G401.6 (cell line): Measurements from ENCODE around the gene CENPO.
"Not testable (repeated sequence)": the region's sequence is repeated elsewhere in the genome, so short reads cannot be mapped to it uniquely, and the experiment has no call there.

Source experiments
- FAIRE-seq: peaks from 2 replicates; lab custom pipeline; 2012; peaks lifted over from hg19 to GRCh38; lab: Jason Lieb, UNC

The CENPO gene

GRCh38 chr2:24791452-24791851 is 1.8 kb upstream of the CENPO start:
- FAIRE-seq = no peak

DNA sequence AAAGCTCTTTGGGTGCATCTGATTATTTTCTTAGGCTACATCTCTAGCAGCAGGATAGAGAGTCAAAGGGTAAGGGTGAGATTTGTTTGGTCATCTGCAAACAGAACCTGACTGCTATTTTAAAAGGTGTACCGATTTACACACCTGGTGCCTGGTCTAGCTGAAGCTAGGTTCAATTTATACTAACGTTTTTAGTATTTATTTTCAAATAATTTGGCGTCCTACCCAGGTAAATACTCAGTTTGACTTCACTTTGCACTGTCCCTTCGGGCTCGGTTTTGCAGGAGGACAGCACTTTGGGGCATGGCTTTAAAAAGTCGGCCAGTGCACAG is 717 bp upstream of the CENPO start:
- no peak for FAIRE-seq

GRCh38 chr2:24793761-24794435 is 673 bp downstream of the CENPO start:
- FAIRE-seq = no peak

DNA sequence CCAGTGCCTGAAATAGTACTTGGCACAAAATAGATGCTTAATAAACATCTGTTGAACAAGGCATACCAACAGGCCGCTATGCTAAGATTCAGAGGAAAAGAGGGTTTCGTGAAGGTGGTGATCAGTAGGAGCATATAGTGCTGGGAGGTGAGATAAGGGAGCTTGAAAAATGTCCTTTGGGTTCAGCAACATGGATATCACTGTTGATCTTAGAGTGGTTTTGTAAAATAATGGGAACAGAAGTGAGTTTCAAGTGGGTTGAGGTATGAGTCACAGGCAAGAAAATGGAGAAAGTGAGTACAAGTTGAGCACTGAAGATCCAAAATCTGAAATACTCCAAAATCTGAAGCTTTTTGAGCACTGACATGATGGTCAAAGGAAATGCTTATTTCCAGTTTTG is 4.4 kb downstream of the CENPO start:
- FAIRE-seq = no peak

DNA sequence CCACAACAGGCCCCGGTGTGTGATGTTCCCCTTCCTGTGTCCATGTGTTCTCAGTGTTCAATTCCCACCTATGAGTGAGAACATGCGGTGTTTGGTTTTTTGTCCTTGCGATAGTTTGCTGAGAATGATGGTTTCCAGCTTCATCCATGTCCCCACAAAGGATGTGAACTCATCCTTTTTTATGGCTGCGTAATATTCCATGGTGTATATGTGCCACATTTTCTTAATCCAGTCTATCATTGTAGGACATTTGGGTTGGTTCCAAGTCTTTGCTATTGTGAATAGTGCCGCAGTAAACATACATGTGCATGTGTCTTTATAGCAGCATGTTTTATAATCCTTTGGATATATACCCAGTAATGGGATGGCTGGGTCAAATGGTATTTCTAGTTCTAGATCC is 7.3 kb downstream of the CENPO start:
- not testable (repeated sequence) for FAIRE-seq

GRCh38 chr2:24805811-24806660 is 12.8 kb downstream of the CENPO start:
- FAIRE-seq = not testable (repeated sequence)

GRCh38 chr2:24806661-24807036 is 13.4 kb downstream of the CENPO start:
- no peak for FAIRE-seq

- FAIRE-seq = peak; percentile 69
Measured at GRCh38 chr2:24809316-24810007, 16.2 kb downstream of the CENPO start.

DNA sequence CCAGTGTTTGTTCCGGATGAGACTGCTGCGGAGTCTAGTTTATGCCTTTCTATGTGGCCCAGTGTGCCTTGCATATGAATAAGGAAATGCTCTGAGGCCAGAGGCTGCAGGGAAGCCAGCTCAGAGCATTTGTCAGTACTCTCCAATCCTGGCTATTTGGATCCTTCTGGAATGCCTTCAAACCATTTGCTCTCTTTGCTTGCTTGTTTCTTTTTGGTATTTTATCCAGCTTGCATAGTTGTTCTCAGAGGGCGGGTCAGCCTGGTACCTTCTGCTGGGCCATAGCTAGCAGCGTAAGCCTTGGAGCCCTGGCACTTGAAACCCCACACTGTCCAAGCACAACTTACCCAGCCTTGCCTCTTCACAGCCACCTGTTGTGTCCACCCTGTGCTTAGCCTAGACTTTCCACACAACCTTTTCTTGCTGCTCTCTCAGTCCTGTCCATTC is 20.5 kb downstream of the CENPO start:
- no peak for FAIRE-seq

GRCh38 chr2:24814516-24814915 is 21.3 kb downstream of the CENPO start:
- FAIRE-seq = no peak

DNA sequence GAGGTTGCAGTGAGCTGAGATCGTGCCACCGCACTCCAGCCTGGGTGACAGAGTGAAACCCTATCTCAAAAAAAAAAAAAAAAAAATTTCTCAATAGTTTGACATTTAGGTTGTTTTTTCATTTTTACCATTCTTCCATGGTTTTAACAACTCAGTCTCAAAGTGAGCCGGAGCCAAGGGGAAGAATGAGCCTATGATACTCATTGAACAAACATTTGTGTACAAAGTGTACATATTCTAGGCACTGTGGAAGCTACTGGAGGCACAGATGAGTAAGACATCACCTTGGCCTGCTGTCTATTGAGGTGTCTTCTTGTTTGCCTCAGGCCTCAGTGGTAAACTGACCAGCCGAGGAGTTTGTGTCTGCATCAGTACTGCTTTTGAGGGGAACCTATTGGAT is 21.9 kb downstream of the CENPO start:
- FAIRE-seq = no peak

DNA sequence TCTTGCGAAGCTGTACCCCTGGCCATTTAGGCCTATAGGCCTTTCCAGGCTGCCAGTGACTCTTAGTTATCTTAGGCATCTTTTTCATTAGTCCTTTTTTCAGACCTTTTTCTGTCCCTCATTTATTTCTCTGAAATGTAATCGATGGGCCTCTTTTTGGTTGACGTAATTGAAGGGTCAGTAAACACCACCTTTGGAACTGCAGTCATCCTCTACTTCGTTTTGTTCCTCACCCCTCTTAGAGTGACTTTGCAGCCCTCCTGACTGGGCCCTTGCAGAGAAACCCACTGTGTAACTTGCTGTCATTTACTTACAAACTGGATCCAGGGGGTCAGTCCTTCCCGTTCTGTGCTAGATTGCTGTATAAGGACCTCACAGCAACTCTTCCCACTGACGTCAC is 23.2 kb downstream of the CENPO start:
- no peak for FAIRE-seq

- FAIRE-seq = no peak
Measured at GRCh38 chr2:24816884-24817283, 23.7 kb downstream of the CENPO start.

DNA sequence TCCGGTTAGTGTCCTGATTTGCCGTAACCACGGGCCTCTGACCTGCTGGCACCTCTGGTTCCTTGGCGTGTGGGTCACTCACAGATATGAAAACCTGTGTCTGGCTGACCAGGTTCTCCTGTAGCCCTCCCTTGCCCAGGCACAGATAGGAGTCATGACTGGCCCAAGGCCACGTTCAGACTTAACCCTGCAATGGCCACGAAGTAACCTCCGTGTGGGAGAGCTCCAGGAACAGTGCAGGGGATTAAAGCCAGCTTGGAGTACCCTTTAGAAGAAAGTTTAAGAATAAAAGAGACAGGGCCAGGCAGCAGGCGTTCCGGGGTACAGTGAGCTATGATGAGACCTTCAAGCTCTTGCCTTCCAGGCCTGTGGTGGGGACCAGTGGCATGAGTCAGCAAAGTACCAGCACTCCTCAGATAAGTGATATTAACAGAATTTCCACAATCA is 25.5 kb downstream of the CENPO start:
- FAIRE-seq = no peak

GRCh38 chr2:24819442-24820174 is 26.4 kb downstream of the CENPO start:
- no peak for FAIRE-seq

GRCh38 chr2:24820175-24820513 is 26.9 kb downstream of the CENPO start:
- no peak for FAIRE-seq

- FAIRE-seq = no peak
Measured at GRCh38 chr2:24820598-24821432, 27.6 kb downstream of the CENPO start.

GRCh38 chr2:24821433-24821891 is 28.2 kb downstream of the CENPO start:
- FAIRE-seq = no peak

- FAIRE-seq = no peak
Measured at GRCh38 chr2:24822049-24822706, 29.0 kb downstream of the CENPO start.

GRCh38 chr2:24824071-24824588 is 30.9 kb downstream of the CENPO start:
- FAIRE-seq = no peak
